HepG2 (cell line): Measurements from ENCODE around the gene NSF. TPM values are rescaled to one million over a fixed set of nuclear protein-coding genes. Genes with fewer than 3 reads are reported as not detected.

Experiments used
- FOXP4 ChIP-seq: sonication (generic); formaldehyde crosslinking; IDR thresholded peaks from 2 replicates; pipeline ENCODE4 v1.4.0; 2020; ENCODE audit warnings: missing genetic modification reagents
- GATAD1 ChIP-seq: IDR thresholded peaks from 2 replicates; pipeline ENCODE4 v1.6.1; 2016; ENCODE audit warnings: missing genetic modification reagents, missing compliant biosample characterization
- MIER3 ChIP-seq: IDR thresholded peaks from 2 replicates; pipeline ENCODE4 v1.6.1; 2016; ENCODE audit warnings: missing compliant biosample characterization, borderline replicate concordance
- PHF20 ChIP-seq: sonication (generic); formaldehyde crosslinking; IDR thresholded peaks from 2 replicates; pipeline ENCODE4 v1.5.0; 2020; ENCODE audit warnings: mild to moderate bottlenecking, missing genetic modification reagents
- PITX1 ChIP-seq: sonication (generic); formaldehyde crosslinking; IDR thresholded peaks from 2 replicates; pipeline ENCODE4 v1.5.1; 2020; ENCODE audit warnings: mild to moderate bottlenecking, missing genetic modification reagents
- PREB ChIP-seq: sonication (generic); formaldehyde crosslinking; IDR thresholded peaks from 2 replicates; pipeline ENCODE4 v1.4.0; 2020; ENCODE audit warnings: missing genetic modification reagents
- REST ChIP-seq, 2 experiments: IDR thresholded peaks; 2 replicates each; pipeline ENCODE4 v1.6.1; 2011 to 2012; ENCODE audit warnings: low read length in 2 of 2, borderline replicate concordance in 1 of 2, low read depth in 1 of 2, mild to moderate bottlenecking in 1 of 2, moderate library complexity in 1 of 2
- YEATS2 ChIP-seq: sonication (generic); formaldehyde crosslinking; IDR thresholded peaks from 2 replicates; pipeline ENCODE4 v1.4.0; 2020; ENCODE audit warnings: missing genetic modification reagents, borderline replicate concordance
- ZBTB40 ChIP-seq, 2 experiments: fragments of 450-650 bp in 1 of 2; sonication (generic) in 1 of 2; formaldehyde crosslinking in 1 of 2; IDR thresholded peaks; 2 replicates each; pipeline versions ENCODE4 v1.6.1 to v1.8.0; 2016 to 2022; ENCODE audit warnings: antibody characterized with exemption in 1 of 2, mild to moderate bottlenecking in 1 of 2, missing genetic modification reagents in 1 of 2
- ZFX ChIP-seq: sonication (generic); formaldehyde crosslinking; IDR thresholded peaks from 2 replicates; pipeline ENCODE4 v1.4.0; 2020; ENCODE audit warnings: mild to moderate bottlenecking, low read depth, missing genetic modification reagents, moderate library complexity
- ZMYM4 ChIP-seq: sonication (generic); formaldehyde crosslinking; IDR thresholded peaks from 2 replicates; pipeline ENCODE4 v1.8.1; 2023; ENCODE audit warnings: mild to moderate bottlenecking, missing genetic modification reagents
- ZNF775 ChIP-seq: sonication (generic); formaldehyde crosslinking; IDR thresholded peaks from 2 replicates; pipeline ENCODE4 v1.4.0; 2020; ENCODE audit warnings: missing genetic modification reagents, mild to moderate bottlenecking, moderate library complexity, borderline replicate concordance
- polyA plus RNA-seq, 8 experiments: library from polyadenylated mRNA; depleted of rRNA in 3 of 8; stranded (reverse) in 7 of 8; unstranded in 1 of 8; fragments of >200 nt; fragmentation: Illumina TruSeq in 4 of 8; extraction: Trizol in 4 of 8; gene quantifications; 2 replicates each; pipeline versions ENCODE4 v1.2.1 to v1.2.3, GENCODE V29; 2011 to 2016; ENCODE audit warnings: low read depth in 4 of 8, missing spikeins in 1 of 8, mixed read lengths in 1 of 8; ENCODE audit not compliant: insufficient read depth in 1 of 8
- total RNA-seq, 5 experiments: library from RNA; depleted of rRNA; stranded (reverse); fragments of >200 nt; fragmentation: Illumina TruSeq; extraction: Trizol; gene quantifications; 2 replicates each; pipeline ENCODE4 v1.2.3, GENCODE V29; 2016; ENCODE audit warnings: low read depth in 1 of 5

Gene NSF
- total and polyA plus RNA-seq, 2 of the 13 experiments (the other 11 are each of a cell fraction or from before 2014, with no cell fraction given), result 21.9 to 37.8 TPM

- no peak for TF ChIP-seq REST (IDR thresholded peaks at IDR 0.05; ENCODE audit: borderline replicate concordance in 1 of 2, low read depth in 1 of 2, low read length in 2 of 2)
- TF ChIP-seq YEATS2 (CRISPR knock-in tag), result peak; percentile 13; the same call in 1 of the 2 replicates
- TF ChIP-seq ZNF775 (CRISPR knock-in tag), result no peak
- no peak for TF ChIP-seq PREB (CRISPR knock-in tag)
- 0 out of 2 replicates have a peak, but pooled peaks have one; percentile 8 for TF ChIP-seq GATAD1 (CRISPR knock-in tag)
- TF ChIP-seq PITX1 (CRISPR knock-in tag), result peak; percentile 51; the same call in 1 of the 2 replicates
- no peak for TF ChIP-seq PHF20 (CRISPR knock-in tag)
- 0 out of 2 replicates have a peak, but pooled peaks have one; percentile 46 for TF ChIP-seq FOXP4 (CRISPR knock-in tag)
- peak; percentile 60; the same call in 1 of the 2 replicates for TF ChIP-seq ZFX (CRISPR knock-in tag)
- TF ChIP-seq ZMYM4, result peak; percentile 43; the same call in 1 of the 2 replicates
- TF ChIP-seq ZBTB40 (IDR thresholded peaks at IDR 0.05), result no peak
- 0 out of 2 replicates have a peak, but pooled peaks have one; percentile 8 for TF ChIP-seq ZBTB40 (CRISPR knock-in tag; IDR thresholded peaks at IDR 0.05)
- TF ChIP-seq MIER3, result 0 out of 2 replicates have a peak, but pooled peaks have one; percentile 62
Observed at GRCh38 chr17:46783031-46783593, 192.6 kb downstream of the NSF start (continued).
